RWPE2 (cell line): ENCODE measurements around the gene SLIT2.

Source experiments
- ATAC-seq: fragments of 200-7000 bp; cut with Tn5 transposase; 3 replicates; pipeline ENCODE4 v1.9.1; 2021; ENCODE audit warnings: low read depth
- DNase-seq: peaks from one replicate; pipeline ENCODE4 v3.0.0-alpha.2; 2020; ENCODE audit warnings: low spot score
- H3K27ac ChIP-seq: fragments of 450-650 bp; 2 replicates; pipeline ENCODE4 v1.5.1; 2017; ENCODE audit warnings: mild to moderate bottlenecking; ENCODE audit not compliant: poor library complexity, severe bottlenecking
- H3K27me3 ChIP-seq: fragments of 250-450 bp; sonication (Bioruptor Pico); 2 replicates; pipeline ENCODE4 v1.5.1; 2021; ENCODE audit warnings: mild to moderate bottlenecking, moderate library complexity; ENCODE audit not compliant: insufficient read depth, poor library complexity, severe bottlenecking
- H3K36me3 ChIP-seq: fragments of 250-450 bp; sonication (Bioruptor Pico); 2 replicates; pipeline ENCODE4 v1.5.1; 2020; ENCODE audit warnings: low read depth, mild to moderate bottlenecking, moderate library complexity
- H3K4me1 ChIP-seq: fragments of 250-450 bp; sonication (Bioruptor Pico); 2 replicates; pipeline ENCODE4 v1.5.1; 2021; ENCODE audit warnings: mild to moderate bottlenecking, moderate library complexity; ENCODE audit not compliant: insufficient read depth, poor library complexity, severe bottlenecking
- H3K4me3 ChIP-seq: fragments of 250-450 bp; sonication (Bioruptor Pico); 2 replicates; pipeline ENCODE4 v1.5.1; 2021; ENCODE audit warnings: mild to moderate bottlenecking, moderate library complexity; ENCODE audit not compliant: severe bottlenecking
- H3K9me3 ChIP-seq: fragments of 250-450 bp; sonication (Bioruptor Pico); 2 replicates; pipeline ENCODE4 v1.5.1; 2021; ENCODE audit warnings: mild to moderate bottlenecking, moderate library complexity; ENCODE audit not compliant: severe bottlenecking
- TF ChIP-seq, protein P1 (sequence below): fragments of 450-650 bp; IDR thresholded peaks from one replicate; pipeline ENCODE4 v1.5.1; 2017; ENCODE audit warnings: mild to moderate bottlenecking, moderate library complexity; ENCODE audit not compliant: poor library complexity, severe bottlenecking

SLIT2 gene

GRCh38 chr4:20252656-20253282, 1.1 kb downstream of the SLIT2 start:
- DNase-seq (peak; percentile 57), ATAC-seq (peak; percentile 17; the same call in 2 of the 3 replicates)
- H3K27me3 ChIP-seq = peaks cover 12% of the 10 kb centered on the region
- TF ChIP-seq, protein P1, sequence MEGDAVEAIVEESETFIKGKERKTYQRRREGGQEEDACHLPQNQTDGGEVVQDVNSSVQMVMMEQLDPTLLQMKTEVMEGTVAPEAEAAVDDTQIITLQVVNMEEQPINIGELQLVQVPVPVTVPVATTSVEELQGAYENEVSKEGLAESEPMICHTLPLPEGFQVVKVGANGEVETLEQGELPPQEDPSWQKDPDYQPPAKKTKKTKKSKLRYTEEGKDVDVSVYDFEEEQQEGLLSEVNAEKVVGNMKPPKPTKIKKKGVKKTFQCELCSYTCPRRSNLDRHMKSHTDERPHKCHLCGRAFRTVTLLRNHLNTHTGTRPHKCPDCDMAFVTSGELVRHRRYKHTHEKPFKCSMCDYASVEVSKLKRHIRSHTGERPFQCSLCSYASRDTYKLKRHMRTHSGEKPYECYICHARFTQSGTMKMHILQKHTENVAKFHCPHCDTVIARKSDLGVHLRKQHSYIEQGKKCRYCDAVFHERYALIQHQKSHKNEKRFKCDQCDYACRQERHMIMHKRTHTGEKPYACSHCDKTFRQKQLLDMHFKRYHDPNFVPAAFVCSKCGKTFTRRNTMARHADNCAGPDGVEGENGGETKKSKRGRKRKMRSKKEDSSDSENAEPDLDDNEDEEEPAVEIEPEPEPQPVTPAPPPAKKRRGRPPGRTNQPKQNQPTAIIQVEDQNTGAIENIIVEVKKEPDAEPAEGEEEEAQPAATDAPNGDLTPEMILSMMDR = no peak
- no peaks in the 10 kb centered on the region for H3K9me3 ChIP-seq
- H3K4me3 ChIP-seq = peak overlapping the region; percentile 51
- H3K27ac ChIP-seq = no peak overlapping the region
- peaks cover 19% of the 10 kb centered on the region for H3K4me1 ChIP-seq
- no peaks in the 10 kb centered on the region for H3K36me3 ChIP-seq

GRCh38 chr4:20253283-20253734, 1.6 kb downstream of the SLIT2 start:
- Histone ChIP-seq H3K9me3 (no peaks in the 10 kb centered on the region), H3K4me3 (peak overlapping the region; percentile 51), H3K4me1 (peaks cover 15% of the 10 kb centered on the region), H3K27ac (no peak overlapping the region), H3K27me3 (peaks cover 12% of the 10 kb centered on the region), H3K36me3 (no peaks in the 10 kb centered on the region)
- DNase-seq (peak; percentile 41), ATAC-seq (no peak; the same call in 2 of the 3 replicates)
- TF ChIP-seq, protein P1 = no peak

DNA sequence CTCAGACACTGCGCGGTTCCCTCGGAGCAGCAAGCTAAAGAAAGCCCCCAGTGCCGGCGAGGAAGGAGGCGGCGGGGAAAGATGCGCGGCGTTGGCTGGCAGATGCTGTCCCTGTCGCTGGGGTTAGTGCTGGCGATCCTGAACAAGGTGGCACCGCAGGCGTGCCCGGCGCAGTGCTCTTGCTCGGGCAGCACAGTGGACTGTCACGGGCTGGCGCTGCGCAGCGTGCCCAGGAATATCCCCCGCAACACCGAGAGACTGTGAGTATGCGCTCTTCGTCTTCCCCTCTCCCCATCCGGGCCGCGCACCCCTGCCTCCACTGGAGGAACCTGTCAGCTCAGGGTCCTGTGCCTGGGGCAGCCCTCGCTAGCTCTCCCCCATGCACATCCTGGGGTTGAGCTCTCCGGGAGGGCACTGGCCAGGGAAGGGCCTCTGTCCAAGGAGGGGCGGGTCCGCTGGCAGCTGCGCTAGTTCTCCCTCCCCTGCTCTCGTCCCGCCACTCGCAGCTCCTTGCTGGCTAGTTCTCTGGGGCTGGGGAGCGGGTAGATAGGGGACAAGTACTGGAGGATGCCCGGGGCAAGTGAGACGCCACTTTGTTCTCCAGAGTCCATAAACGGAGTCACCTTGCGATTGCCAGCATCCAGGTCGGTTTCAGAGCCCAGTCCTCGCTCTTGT, 2.2 kb downstream of the SLIT2 start:
- H3K36me3 ChIP-seq = no peaks in the 10 kb centered on the region
- ATAC-seq (peak; percentile 30), DNase-seq (peak; percentile 58)
- H3K9me3 ChIP-seq = peaks cover 2% of the 10 kb centered on the region
- H3K4me1 ChIP-seq = peaks cover 15% of the 10 kb centered on the region
- H3K27ac ChIP-seq = no peak overlapping the region
- H3K27me3 ChIP-seq = peaks cover 12% of the 10 kb centered on the region
- H3K4me3 ChIP-seq = peak overlapping the region; percentile 51
- TF ChIP-seq, protein P1 = no peak

- H3K36me3 ChIP-seq = no peaks in the 10 kb centered on the region
- TF ChIP-seq, protein P1 = no peak
- H3K4me3 ChIP-seq = peak overlapping the region; percentile 51
- H3K27ac ChIP-seq = no peak overlapping the region
- peaks cover 2% of the 10 kb centered on the region for H3K9me3 ChIP-seq
- peaks cover 12% of the 10 kb centered on the region for H3K27me3 ChIP-seq
- peak; percentile 42 for DNase-seq
- peaks cover 15% of the 10 kb centered on the region for H3K4me1 ChIP-seq
- ATAC-seq = no peak
Measured at GRCh38 chr4:20254511-20255250, 3.0 kb downstream of the SLIT2 start.
